ENCODE measurements around the gene FGR.

FGR gene

DNA sequence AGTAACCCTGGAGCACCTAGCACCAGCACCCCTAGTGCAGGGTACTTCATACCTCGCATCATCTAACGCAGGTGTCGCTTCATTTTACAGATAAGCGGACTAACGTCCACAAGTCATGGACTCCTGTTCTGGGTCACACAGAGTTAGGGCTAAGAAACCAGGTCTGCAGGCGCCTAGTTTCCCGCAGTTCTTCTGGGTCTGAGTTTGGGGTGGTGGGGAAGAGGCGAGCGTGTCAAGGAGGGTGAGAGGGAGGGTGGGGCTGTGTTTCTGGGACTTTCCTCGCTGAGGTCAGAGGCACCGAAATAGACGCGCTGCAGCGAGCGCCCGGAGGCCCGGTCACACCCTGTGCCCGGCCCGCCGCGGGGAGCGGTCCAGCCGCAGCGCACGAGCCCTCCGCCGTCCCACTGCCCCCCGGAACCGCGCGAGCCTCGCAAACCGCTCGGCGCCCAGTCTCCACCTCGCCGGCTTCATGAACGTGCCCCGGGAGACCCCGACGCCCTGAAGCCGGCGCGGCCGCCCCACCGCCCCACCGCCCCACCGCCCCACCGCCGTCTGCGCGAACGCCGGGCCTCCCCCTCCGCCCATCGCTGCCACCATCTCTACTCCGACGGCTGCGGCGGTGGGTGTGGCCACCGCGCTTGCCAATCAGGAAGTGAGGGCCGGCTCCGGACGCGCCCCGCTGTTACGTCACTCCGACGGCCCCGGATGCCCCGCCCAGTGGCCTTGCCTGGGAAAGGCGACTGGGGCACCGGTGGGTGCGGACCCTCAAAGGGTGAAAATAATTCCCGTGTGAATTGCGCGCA lies 24.7 kb upstream of the FGR start:
- H3K27ac ChIP-seq: peak overlapping the region; percentile 30
- 0 out of 2 replicates have a peak, but pooled peaks have one; percentile 9 for TF ChIP-seq ZFX (IDR thresholded peaks at IDR 0.05)
- TF ChIP-seq, protein P1, sequence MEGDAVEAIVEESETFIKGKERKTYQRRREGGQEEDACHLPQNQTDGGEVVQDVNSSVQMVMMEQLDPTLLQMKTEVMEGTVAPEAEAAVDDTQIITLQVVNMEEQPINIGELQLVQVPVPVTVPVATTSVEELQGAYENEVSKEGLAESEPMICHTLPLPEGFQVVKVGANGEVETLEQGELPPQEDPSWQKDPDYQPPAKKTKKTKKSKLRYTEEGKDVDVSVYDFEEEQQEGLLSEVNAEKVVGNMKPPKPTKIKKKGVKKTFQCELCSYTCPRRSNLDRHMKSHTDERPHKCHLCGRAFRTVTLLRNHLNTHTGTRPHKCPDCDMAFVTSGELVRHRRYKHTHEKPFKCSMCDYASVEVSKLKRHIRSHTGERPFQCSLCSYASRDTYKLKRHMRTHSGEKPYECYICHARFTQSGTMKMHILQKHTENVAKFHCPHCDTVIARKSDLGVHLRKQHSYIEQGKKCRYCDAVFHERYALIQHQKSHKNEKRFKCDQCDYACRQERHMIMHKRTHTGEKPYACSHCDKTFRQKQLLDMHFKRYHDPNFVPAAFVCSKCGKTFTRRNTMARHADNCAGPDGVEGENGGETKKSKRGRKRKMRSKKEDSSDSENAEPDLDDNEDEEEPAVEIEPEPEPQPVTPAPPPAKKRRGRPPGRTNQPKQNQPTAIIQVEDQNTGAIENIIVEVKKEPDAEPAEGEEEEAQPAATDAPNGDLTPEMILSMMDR (conservative IDR thresholded peaks at IDR 0.05): no peak

DNA sequence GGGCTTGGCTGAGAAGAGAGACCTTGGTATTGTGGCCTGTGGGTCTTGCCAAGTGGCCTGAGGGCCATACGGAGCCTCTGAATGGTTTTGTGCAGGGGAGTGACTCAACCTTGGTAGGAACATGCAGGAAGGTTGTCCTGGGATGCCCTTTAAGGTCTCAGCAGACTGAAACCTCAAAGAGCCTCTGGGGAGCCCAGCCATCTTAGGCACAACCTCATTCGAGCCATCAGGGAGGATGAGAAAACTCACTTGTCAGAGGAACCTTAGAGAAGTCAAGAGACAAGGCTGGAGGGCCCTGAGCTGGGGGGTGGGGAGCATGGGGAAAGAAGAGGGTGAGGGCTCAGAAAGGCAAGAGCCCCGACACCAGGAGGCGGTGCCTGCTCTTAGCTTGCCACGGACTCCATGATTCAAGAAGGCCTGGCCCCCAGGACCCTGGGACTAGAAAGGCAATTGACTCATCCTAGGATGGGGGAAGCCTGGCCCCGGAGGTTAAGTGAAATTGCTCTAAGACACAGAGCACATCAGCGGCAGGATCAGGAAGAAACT lies 24.0 kb upstream of the FGR start:
- TF ChIP-seq, protein P1 (conservative IDR thresholded peaks at IDR 0.05): no peak
- no peak for TF ChIP-seq ZFX (IDR thresholded peaks at IDR 0.05)
- H3K27ac ChIP-seq: peak overlapping the region; percentile 30; the same call in 1 of the 2 replicates

DNA sequence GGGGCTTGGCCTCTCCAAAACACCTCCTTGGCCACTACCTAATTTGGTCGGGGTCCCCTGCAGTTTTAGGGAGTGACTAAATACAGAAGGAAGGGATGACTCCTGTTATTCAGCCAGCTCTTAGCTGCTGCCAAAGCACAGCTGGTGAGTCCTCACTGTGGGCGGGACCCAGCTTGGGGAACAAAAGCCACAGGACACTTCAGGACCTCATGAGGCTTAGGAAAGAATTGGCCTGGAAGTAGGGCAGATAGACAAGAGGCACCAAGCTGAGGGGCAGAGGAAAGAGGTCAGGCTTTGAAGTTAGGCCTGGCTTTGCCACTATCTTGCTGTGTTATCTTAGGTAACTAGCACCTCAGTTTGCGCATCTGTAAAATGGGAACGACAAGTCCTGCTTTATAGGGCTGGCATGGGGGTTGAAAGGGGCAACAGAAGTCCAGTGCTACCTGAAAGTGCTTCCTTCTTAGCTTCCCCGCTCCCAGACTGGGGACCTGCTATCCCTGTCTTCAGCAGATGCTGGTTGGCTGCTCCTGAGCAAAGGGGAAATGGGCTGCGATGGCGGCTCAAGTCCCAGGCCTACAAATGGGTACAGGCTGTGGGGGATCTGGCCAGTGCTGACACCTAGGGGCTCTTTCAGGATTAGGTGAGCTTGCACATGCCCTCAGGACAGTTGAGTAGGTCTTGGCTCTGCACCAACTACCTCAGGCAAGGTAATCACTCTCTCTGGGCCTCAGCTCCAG lies 21.3 kb upstream of the FGR start:
- no peak overlapping the region for H3K27ac ChIP-seq
- no peak for TF ChIP-seq ZFX (IDR thresholded peaks at IDR 0.05)
- TF ChIP-seq, protein P1 (conservative IDR thresholded peaks at IDR 0.05): no peak

DNA sequence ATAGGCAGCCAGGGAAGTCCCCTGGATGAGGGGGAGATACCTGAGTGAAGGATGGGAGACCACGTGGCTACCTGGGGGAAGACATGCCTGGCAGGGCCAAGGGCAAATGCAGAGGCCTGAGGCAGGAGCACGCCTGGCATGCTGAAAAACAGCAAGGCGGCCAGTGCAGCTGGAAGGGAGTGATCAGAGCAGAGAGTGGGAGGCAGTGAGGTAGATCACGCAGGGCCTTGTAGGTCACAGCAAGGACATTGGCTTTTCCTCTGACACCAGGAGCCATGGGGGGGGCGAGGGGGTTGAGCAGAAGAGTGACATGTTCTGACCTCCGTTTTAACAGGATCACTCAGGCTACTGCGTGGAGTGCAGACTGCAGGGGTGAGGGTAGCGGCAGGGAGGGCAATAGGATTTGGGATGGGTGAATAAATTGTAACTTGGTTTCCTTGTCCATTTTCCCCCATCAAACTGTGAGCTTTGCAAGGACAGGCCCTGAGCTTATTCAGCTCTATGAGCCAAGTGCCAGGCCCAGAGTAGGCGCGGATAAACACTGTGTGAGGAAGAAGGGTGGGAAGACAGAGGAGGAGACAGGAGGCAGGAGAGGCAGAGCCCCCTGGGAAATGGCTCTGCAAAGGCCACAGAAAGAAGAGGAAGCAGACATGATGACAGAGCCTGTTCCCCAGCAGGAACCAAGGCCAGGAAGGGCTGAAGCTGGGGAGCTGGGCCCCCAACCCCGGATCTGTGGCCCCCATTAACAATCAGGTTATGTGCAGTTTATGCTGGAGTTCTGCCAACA lies 20.4 kb upstream of the FGR start:
- TF ChIP-seq, protein P1 (conservative IDR thresholded peaks at IDR 0.05): no peak
- TF ChIP-seq ZFX (IDR thresholded peaks at IDR 0.05): no peak
- no peak overlapping the region for H3K27ac ChIP-seq

DNA sequence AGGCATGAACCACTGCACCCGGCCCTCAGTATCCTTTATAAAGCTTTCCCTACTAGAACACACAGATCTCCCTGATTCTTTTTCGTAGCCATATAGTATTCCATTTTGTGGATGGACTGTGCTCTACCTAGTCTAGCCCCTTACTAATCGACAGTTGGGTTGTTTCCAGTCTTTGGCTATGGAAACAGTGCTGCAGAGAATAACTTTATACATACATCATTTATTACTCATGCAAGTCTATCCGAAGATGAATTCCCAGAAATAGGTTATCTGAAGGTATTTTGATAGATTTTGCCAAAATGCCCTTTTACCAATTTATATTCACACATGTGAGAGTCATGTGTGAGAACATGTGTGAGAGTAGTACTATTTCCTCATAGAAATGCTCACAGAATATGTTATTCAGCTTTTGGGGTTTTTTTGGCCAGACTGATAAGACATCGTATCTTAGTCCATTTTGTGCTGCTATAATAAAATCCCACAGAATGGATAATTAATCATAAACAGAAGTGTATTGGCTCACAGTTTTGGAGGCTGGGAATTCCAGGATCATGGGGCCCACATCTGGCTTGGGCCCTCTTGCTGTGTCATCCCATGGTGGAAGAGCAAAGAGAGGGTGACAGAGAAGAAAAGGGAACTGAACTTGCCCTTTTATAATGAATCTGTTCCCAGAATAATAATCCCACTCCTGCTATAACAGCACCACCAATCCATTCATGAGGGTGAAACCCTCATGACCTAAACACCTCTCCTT lies 17.3 kb upstream of the FGR start:
- no peak overlapping the region for H3K27ac ChIP-seq
- no peak for TF ChIP-seq ZFX (IDR thresholded peaks at IDR 0.05)
- TF ChIP-seq, protein P1 (conservative IDR thresholded peaks at IDR 0.05): no peak

DNA sequence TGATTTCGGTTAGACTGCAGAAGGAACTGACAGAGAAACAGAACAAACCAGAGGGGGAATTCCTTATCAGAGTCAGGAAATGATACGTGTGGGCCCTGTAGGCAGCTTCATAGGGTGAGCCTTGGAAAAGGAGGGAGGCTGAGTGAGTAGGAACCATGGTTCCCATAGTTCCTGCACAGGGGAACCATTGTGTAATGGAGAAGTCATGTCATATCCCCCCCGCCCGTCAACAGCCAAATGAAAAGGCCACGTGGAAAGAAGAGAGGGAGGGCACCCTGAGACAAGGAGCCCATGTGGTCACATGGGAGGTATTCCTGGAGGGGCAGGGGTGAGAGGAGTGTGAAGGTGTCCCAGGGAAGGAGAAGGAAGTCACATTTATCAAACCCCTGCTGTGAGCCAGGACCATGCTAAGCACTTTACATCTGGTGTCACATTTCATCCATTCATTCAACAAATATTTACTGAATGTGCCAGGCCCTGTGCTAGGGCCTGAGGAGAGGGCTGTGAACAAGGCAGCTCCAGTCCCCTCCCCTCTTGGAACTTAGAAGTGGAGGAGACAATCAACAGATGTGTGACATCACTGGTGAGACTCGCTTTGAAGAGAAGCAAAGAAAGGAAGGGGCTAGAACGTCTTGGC lies 15.7 kb upstream of the FGR start:
- peak overlapping the region; percentile 25 for H3K27ac ChIP-seq
- no peak for TF ChIP-seq ZFX (IDR thresholded peaks at IDR 0.05)
- TF ChIP-seq, protein P1 (conservative IDR thresholded peaks at IDR 0.05): no peak
